Activated CD8-positive, alpha-beta T cell treated with anti-CD3 and anti-CD28 coated beads for 36 hours (primary cell): ENCODE results near the gene HSPB6. TPM values are rescaled to one million over a fixed set of nuclear protein-coding genes. Genes with fewer than 3 reads are reported as not detected.

ENCODE experiments used
- ATAC-seq: fragments of 200-7000 bp; cut with Tn5 transposase; one replicate; pipeline ENCODE4 v1.10.0; 2021; ENCODE audit warnings: mild to moderate bottlenecking, moderate library complexity
- CTCF ChIA-PET: fragments of 350-600 bp; sonication (Branson Sonifier 250); formaldehyde crosslinking; loops from one replicate; lab custom pipeline; 2021; ENCODE audit warnings: antibody characterized with exemption; lab: Charles Lee
- POLR2A ChIA-PET: fragments of 350-600 bp; sonication (Branson Sonifier 250); formaldehyde crosslinking; loops from one replicate; lab custom pipeline; 2021; ENCODE audit warnings: antibody characterized with exemption; lab: Charles Lee
- DNase-seq: peaks from one replicate; pipeline ENCODE4 v3.0.0-alpha.2; 2020
- H3K27ac Mint-ChIP-seq: one replicate; pipeline ENCODE4 v1.8.0; 2021; ENCODE audit warnings: mild to moderate bottlenecking, mixed read lengths
- H3K27me3 Mint-ChIP-seq: one replicate; pipeline ENCODE4 v1.8.0; 2021; ENCODE audit warnings: mixed read lengths
- H3K36me3 Mint-ChIP-seq: one replicate; pipeline ENCODE4 v1.8.0; 2021; ENCODE audit warnings: low read depth, mixed read lengths
- H3K4me1 Mint-ChIP-seq: one replicate; pipeline ENCODE4 v1.8.0; 2021; ENCODE audit warnings: low read depth, mixed read lengths
- H3K4me3 Mint-ChIP-seq: one replicate; pipeline ENCODE4 v1.8.0; 2021; ENCODE audit warnings: mild to moderate bottlenecking, moderate library complexity, mixed read lengths
- H3K9me3 Mint-ChIP-seq: one replicate; pipeline ENCODE4 v1.8.0; 2021; ENCODE audit warnings: mixed read lengths
- CTCF ChIP-seq: fragments of 200-600 bp; IDR thresholded peaks from one replicate; pipeline ENCODE4 v1.8.0; 2022; ENCODE audit warnings: antibody characterized with exemption, mild to moderate bottlenecking
- intact Hi-C: fragments of 100-400 bp; cut with micrococcal nuclease; formaldehyde crosslinking; loops from one replicate; pipeline ENCODE4 v1.10.0; 2022
- total RNA-seq, 2 experiments: library from RNA; stranded (reverse); gene quantifications; one replicate each; pipeline ENCODE4 v1.2.3, GENCODE V29; 2021

The HSPB6 gene
- total RNA-seq, 2 experiments from 2014 or later = 0.85 to 0.95 TPM

DNA sequence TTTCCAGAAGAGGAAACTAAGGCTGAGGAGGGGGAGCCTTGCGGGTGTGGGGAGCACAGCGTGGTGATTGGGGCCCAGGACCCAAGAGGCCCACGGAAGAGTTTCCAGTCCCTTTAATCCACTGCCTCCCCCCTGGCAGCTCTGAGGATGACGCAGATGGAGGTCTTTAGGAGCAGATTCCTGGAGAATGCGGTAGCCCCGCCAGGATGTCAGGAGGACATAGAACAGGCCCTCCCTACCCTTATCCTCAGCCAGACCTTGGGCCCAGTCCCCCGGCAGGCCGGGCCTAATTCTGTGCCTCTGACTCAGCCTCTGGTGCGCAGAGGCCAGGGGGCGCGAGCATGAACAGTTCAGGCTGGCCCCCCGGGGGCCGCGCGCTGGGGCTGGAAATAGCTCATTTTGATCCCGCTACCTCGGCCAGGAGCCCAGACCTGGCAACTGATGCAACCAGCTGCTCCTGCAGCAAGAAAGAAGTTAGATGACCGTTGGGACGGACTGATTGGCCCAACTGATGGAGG, 461 bp upstream of the HSPB6 start:
- ChIA-PET CTCF (interaction anchor here (1.0 to 1.3 kb wide), 2 partner anchors 9 to 12 kb away, joined by 3 to 4 read pairs; partner anchors contain the start of genes PSENEN and U2AF1L4), POLR2A (interaction anchor here (0.6 to 2.6 kb wide), 7 partner anchors 9 to 45 kb away, joined by 4 to 19 read pairs (median 4); partner anchors contain the start of genes LIN37, PSENEN and U2AF1L4)
- ATAC-seq (peak; percentile 27), DNase-seq (peak; percentile 72)
- Mint-ChIP-seq H3K4me1 (peaks cover 23% of the 10 kb centered on the region), H3K9me3 (no peaks in the 10 kb centered on the region), H3K4me3 (peak overlapping the region; percentile 89), H3K27me3 (peaks cover 7% of the 10 kb centered on the region), H3K36me3 (peaks cover 32% of the 10 kb centered on the region), H3K27ac (peak overlapping the region; percentile 94)
- TF ChIP-seq CTCF = no peak
- intact Hi-C loops = no loop called here

- H3K36me3 Mint-ChIP-seq = peaks cover 24% of the 10 kb centered on the region
- no peak overlapping the region for H3K27ac Mint-ChIP-seq
- H3K4me1 Mint-ChIP-seq = peaks cover 23% of the 10 kb centered on the region
- H3K4me3 Mint-ChIP-seq = peak overlapping the region; percentile 89
- intact Hi-C loops = no loop called here
- ChIA-PET POLR2A (interaction anchor here (1.0 to 2.6 kb wide), 4 partner anchors 8 to 17 kb away, joined by 3 to 19 read pairs (median 6); partner anchors contain the start of genes IGFLR1, LIN37, PSENEN and U2AF1L4), CTCF (interaction anchor here (0.8 to 1.0 kb wide), 2 partner anchors 12 to 61 kb away, joined by 3 to 4 read pairs; no protein-coding TSS in a partner anchor)
- no peaks in the 10 kb centered on the region for H3K9me3 Mint-ChIP-seq
- ATAC-seq = no peak
- TF ChIP-seq CTCF = no peak
- peak; percentile 67 for DNase-seq
- H3K27me3 Mint-ChIP-seq = peaks cover 7% of the 10 kb centered on the region
These were observed 1.1 kb downstream of the HSPB6 start for GRCh38 chr19:35755550-35756376.

GRCh38 chr19:35755131-35755549, 1.7 kb downstream of the HSPB6 start:
- CTCF ChIA-PET = no interaction called here
- peaks cover 25% of the 10 kb centered on the region for H3K4me1 Mint-ChIP-seq
- H3K27ac Mint-ChIP-seq = no peak overlapping the region

GRCh38 chr19:35754370-35755130, 2.3 kb downstream of the HSPB6 start:
- H3K4me3 Mint-ChIP-seq = no peak overlapping the region
- DNase-seq (no peak), ATAC-seq (no peak)
- H3K27me3 Mint-ChIP-seq = peaks cover 7% of the 10 kb centered on the region
- H3K9me3 Mint-ChIP-seq = no peaks in the 10 kb centered on the region
- peaks cover 25% of the 10 kb centered on the region for H3K4me1 Mint-ChIP-seq
- H3K27ac Mint-ChIP-seq = no peak overlapping the region
- ChIA-PET POLR2A (interaction anchor here (1.1 to 1.4 kb wide), 3 partner anchors 9 to 18 kb away, joined by 3 to 4 read pairs (median 3); partner anchors contain the start of genes PSENEN and U2AF1L4), CTCF (no interaction called here)
- H3K36me3 Mint-ChIP-seq = peaks cover 20% of the 10 kb centered on the region
- intact Hi-C loops = no loop called here
- TF ChIP-seq CTCF = no peak

More at GRCh38 chr19:35755131-35755549, 1.7 kb downstream of the HSPB6 start:
- Mint-ChIP-seq H3K4me3 (peak overlapping the region; percentile 1), H3K9me3 (no peaks in the 10 kb centered on the region), H3K27me3 (peaks cover 7% of the 10 kb centered on the region), H3K36me3 (peaks cover 21% of the 10 kb centered on the region)
- POLR2A ChIA-PET = interaction anchor here (1.1 to 2.6 kb wide), 3 partner anchors 10 to 17 kb away, joined by 3 to 19 read pairs (median 4); partner anchors contain the start of genes PSENEN and U2AF1L4
- ATAC-seq = no peak
- intact Hi-C loops = no loop called here
- no peak for TF ChIP-seq CTCF
- DNase-seq = no peak
